PFSK-1 (cell line): ENCODE measurements around the gene ETV1.

ENCODE experiments used
- POLR2AphosphoS5 ChIP-seq: IDR thresholded peaks from 2 replicates; pipeline ENCODE4 v1.6.1; 2012; ENCODE audit warnings: low read depth, mild to moderate bottlenecking, control low read depth, low read length, moderate library complexity
- REST ChIP-seq, 2 experiments: IDR thresholded peaks; 2 replicates each; pipeline versions ENCODE4 v1.6.1 to v1.8.0; 2011 to 2012; ENCODE audit warnings: low read depth in 2 of 2, low read length in 2 of 2, control low read depth in 1 of 2, inconsistent platforms in 1 of 2, mild to moderate bottlenecking in 1 of 2, moderate library complexity in 1 of 2; ENCODE audit not compliant: insufficient read depth in 1 of 2
- SIN3A ChIP-seq: IDR thresholded peaks from 2 replicates; pipeline ENCODE4 v1.6.1; 2012; ENCODE audit warnings: mild to moderate bottlenecking, low read length, moderate library complexity, borderline replicate concordance; ENCODE audit not compliant: insufficient read depth

- no peak; the same call in 1 of the 2 replicates for TF ChIP-seq POLR2AphosphoS5
- TF ChIP-seq REST (IDR thresholded peaks at IDR 0.05; ENCODE audit: insufficient read depth in 1 of 2, low read depth in 2 of 2, low read length in 2 of 2): no peak
- no peak for TF ChIP-seq SIN3A
These were observed 2.5 kb upstream of the ETV1 start for GRCh38 chr7:13991791-13992595.
